ENCODE data around the gene ATRNL1.

ATRNL1 gene

DNA sequence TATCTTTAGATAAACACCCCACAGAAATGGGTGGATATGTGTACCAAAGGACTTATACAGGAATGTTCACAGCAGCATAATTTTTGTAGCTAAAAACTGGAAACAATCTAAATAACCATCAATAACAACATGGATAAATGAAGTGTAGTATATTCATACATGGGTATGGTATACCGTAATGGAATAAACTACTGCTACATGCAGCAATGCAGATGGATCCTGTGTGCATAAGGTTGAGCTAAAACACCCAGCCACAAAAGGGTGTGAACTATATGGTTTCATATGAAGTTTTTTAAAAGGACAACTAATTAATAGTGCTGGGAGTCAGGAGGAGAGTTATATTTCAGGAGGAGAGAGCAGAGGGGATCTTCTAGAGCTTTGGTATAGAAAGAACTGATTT, 790.2 kb downstream of the ATRNL1 start:
- DNase-seq (ENCODE audit: low read depth, low spot score): no peak

DNA sequence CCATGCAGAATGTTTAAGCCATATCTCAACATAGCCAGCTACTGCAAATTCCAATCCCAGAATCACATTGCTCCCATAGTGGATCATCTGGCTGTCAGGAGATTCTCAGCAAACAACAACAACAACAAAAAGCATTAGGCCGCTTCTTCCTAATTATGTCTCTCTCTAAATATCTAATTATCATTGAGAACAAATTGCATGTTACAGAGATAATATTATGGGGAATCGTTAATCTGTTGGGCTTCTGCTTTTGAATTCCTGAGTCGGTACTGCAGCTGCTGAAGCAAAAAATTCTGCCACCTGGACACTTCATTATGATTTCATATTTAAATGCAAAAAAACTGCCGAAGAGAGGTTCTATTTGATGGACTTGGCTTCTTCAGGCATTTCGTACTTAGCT, 791.2 kb downstream of the ATRNL1 start:
- no peak for DNase-seq (ENCODE audit: low read depth, low spot score)

GRCh38 chr10:115895166-115895565, 802.0 kb downstream of the ATRNL1 start:
- no peak for DNase-seq (ENCODE audit: low read depth, low spot score)

DNA sequence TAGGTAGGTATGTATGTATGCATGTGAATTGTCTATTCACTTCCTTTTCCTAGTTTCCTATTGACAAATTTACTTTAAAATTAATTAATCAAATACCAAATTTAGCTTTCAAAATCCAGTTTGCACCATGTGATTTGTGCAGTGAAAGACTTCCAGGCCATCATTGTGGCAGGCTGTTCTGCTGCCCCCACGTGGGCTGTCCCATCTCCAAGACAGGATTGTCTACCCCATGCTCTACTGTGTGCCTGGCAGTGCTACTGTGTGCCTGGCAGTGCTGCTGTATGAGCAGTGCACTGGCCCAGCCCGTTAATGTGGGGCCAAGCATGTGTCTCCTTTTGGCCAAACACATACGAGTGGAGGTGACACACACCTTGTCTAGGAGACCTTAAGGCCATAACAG, 805.1 kb downstream of the ATRNL1 start:
- DNase-seq (ENCODE audit: low read depth, low spot score): no peak

- no peak for DNase-seq (ENCODE audit: low read depth, low spot score)
Observed at GRCh38 chr10:115902596-115902995, 809.4 kb downstream of the ATRNL1 start.

DNA sequence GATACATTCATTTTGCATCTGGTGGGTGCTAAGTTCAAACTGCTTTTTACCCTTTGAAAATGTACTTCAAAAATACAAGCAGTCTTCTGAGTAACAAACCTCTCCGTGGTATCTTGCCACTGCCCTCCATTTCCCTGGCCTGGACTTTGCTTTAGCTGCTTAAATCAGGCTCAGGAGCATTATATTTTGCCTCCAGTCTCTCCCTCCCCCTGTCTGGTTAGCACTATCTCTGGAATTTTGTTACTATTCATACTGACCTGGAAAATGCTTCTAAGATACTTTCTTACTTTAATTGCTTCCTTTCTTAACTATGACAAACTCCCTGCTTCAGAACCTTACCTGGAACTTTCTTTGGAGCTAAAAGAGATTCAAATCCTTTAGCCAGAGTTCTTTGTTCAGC, 810.0 kb downstream of the ATRNL1 start:
- DNase-seq (ENCODE audit: low read depth, low spot score): no peak

- no peak for DNase-seq (ENCODE audit: low read depth, low spot score)
Observed at GRCh38 chr10:115903845-115904244, 810.7 kb downstream of the ATRNL1 start.

DNA sequence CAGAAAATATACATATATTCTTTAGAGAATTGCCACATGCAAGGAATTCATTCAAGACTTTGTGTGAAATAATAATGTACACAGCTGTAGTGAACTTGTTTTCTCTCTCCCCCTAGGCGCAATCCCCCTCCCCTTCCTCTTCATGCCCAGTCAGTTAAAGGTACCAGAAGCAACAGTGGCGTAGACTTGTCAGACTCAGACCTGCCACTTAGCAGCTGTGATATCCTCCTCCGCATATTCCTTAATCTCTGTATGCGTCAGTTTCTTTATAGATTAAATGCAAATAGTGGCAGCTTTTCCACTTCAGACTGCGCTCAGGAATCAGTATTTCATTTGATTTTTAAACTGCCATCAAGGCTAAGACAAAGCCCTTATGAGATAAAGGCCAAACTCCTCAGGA, 815.9 kb downstream of the ATRNL1 start:
- DNase-seq (ENCODE audit: low read depth, low spot score): no peak

- no peak for DNase-seq (ENCODE audit: low read depth, low spot score)
Observed at GRCh38 chr10:115909962-115910731, 817.0 kb downstream of the ATRNL1 start.

GRCh38 chr10:115914475-115914874, 821.3 kb downstream of the ATRNL1 start:
- no peak for DNase-seq (ENCODE audit: low read depth, low spot score)

GRCh38 chr10:115915429-115915828, 822.3 kb downstream of the ATRNL1 start:
- DNase-seq (ENCODE audit: low read depth, low spot score): no peak

GRCh38 chr10:115918812-115919211, 825.6 kb downstream of the ATRNL1 start:
- DNase-seq (ENCODE audit: low read depth, low spot score): no peak

DNA sequence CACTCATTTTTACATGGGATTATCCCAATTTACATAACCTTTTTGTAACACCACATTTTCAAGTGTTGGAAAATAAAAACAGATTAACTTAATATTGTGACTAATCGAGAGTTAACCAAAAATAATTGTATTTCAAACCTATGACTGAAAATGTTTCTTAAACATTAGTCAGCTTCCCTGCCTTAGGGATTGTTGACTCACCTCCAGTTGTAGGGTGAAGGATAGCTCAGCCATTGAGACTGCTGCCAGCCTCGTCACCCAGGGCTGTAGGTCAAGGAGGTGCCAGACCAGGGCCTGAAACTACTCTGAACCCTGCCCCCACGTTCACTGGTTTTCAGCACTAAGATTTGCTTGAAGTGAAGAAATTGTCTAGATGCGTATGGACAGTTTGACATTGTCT, 828.6 kb downstream of the ATRNL1 start:
- DNase-seq (ENCODE audit: low read depth, low spot score): no peak

DNA sequence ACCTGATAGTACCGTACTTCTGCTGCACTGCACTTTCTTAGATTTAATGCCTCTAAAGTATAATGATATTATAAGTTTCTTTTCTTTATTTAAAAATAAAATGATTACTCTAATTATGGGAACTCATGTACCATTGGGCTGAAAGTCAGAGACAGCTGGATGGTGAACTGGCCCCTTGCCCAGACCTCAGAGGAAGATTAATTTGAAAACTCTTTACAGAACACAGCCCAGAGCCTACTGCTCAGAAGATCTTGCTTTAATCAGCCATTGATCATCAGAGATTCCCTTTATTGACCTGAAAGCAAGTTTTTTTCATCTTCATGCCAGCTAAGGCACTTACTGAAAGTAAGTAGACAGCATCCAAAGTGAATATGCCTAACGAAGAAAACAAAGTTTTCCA, 838.1 kb downstream of the ATRNL1 start:
- no peak for DNase-seq (ENCODE audit: low read depth, low spot score)

- DNase-seq (ENCODE audit: low read depth, low spot score): no peak
Observed at GRCh38 chr10:115932099-115932498, 838.9 kb downstream of the ATRNL1 start.

DNA sequence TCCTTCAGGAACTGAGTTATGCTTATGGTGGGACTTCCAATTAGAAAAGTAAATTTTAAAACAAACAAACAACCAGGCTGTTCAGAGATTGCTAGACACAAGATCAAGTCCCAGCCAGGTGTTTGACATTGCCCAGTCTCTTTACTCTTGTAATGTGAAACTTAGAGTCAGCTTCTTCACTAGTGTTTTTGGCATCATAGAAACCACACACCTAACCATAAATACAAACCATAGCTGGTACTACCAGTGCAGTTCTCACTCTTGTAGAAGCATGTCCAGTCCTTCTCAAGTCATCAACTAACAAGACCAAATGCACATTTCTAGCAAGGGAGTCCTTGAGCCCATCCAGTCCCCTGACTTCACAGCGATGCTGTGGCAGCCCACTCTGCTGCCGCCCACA, 839.9 kb downstream of the ATRNL1 start:
- no peak for DNase-seq (ENCODE audit: low read depth, low spot score)

DNA sequence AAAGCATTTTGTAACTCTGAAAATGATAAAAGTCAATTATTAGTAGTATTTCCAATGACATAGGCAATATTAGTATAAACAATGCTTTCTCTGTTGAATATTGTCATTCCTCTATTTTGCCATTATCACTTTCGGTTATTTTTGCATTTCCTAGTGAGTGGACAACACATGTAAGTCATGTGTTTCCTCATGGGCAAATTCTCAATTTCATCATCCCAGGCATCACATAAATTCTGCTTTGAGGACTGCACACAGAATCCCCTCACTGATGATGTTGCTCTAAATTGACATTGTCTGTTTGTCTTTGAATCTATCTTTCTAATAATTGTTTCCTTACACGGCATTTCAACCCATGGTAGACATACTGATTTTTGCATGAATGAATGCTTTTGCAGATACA, 842.6 kb downstream of the ATRNL1 start:
- no peak for DNase-seq (ENCODE audit: low read depth, low spot score)

DNA sequence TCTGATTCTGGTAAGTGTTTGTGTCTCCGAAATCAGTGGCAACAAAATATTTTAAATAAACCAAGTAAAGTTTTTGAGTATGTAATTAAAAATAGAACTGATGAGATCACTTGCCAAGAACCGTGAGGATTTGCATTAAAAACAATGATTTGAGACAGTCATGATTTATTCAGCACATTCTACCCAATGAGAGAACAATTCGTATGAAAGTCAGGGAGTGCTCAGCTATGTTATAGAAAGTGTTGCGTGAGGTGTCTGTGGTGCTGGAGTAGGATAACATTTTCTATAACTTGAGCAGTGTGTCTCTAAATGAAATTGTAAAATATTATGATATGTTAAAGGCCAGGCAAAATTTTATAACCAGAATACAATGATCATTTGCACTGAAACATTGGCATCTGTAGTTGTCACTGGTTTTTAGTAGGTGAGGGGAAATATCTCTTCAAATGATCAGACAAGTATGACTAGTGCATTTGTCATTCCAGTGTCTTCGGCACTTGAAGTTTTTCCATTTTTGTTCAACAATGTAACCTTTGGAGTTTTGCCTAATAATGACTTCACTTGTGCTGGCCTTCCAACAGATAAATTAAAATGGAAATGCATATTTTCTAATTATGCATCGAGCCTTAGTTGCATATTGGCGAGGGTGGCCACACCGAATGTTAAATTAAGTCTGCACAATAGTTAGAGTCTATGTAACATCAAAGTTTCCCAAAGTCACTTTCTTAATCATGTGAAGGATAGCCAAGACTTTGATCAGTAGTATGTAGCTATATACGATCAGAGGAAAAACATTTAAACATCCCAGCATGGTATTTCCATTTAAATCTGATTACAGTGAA, 844.0 kb downstream of the ATRNL1 start:
- DNase-seq (ENCODE audit: low read depth, low spot score): no peak

DNA sequence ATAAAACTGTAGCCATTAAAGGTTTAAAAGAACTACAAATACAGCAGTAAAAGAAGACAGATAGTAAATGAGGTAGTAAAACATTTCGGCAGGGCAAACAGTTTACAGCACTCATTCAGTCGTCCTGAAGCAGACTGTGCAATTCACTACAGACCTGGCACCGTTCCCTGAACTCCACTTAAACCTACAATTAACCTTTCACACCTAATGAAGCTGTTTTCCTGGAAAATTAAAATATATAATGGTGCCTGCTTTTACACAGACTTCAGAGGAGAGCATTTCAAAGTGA, 844.5 kb downstream of the ATRNL1 start:
- no peak for DNase-seq (ENCODE audit: low read depth, low spot score)

DNA sequence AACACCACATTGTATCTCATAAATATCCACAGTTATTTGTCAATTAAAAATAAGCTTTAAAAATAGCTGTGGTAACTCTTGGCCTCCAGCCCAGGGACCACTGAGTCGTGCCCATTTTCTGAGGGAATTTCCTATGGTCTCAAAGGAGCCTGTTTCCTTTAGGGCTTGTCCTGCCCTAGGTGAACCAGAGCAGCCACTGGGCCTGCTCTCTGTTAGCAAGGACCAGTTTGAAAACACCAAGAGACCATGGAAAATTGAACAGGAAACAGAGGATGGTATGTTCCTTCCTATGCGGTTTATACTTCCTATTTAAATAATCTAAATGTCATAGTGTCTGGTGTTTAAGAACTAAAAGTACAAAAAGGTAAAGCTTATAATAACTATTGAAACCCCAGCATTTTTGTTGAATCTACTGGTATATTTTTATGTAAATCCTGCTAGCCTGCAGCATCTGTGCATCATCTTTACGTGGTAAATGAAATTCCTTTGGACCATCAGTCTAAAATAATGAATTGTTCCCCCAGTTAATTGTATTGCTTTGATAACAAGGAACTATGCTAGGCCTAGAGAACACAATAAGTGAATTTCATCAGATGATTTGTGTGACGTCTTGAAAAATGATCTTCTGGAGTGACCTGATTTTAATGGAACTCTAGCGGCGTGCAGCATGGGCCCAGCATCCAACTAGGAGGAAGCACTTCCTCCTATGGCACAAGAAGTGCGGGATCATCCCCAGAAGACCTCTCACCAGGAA, 846.1 kb downstream of the ATRNL1 start:
- no peak for DNase-seq (ENCODE audit: low read depth, low spot score)

- no peak for DNase-seq (ENCODE audit: low read depth, low spot score)
Observed at GRCh38 chr10:115941361-115941771, 848.2 kb downstream of the ATRNL1 start.

GRCh38 chr10:115942101-115942500, 848.9 kb downstream of the ATRNL1 start:
- no peak for DNase-seq (ENCODE audit: low read depth, low spot score)

- no peak for DNase-seq (ENCODE audit: low read depth, low spot score)
Observed at GRCh38 chr10:115944538-115944937, 851.4 kb downstream of the ATRNL1 start.

Data from ELF-1 (cell line).